H1 (cell line): ENCODE data around the gene UPB1. TPM values are rescaled to one million over a fixed set of nuclear protein-coding genes. Genes with fewer than 3 reads are reported as not detected.

Experiments
- CTCF ChIA-PET: fragments of 300-600 bp; sonication (Branson Sonifier 250); formaldehyde crosslinking; loops from one replicate; lab custom pipeline; 2021; ENCODE audit not compliant: partially characterized antibody; lab: Charles Lee
- POLR2A ChIA-PET: fragments of 300-600 bp; sonication (Branson Sonifier 250); formaldehyde crosslinking; loops from one replicate; lab custom pipeline; 2021; ENCODE audit warnings: inconsistent platforms; ENCODE audit not compliant: partially characterized antibody; lab: Charles Lee
- DNase-seq, 2 experiments: peaks; one replicate each; pipeline versions ENCODE4 v3.0.0 to v3.0.0-alpha.2; 2010 to 2022; ENCODE audit warnings: low spot score in 2 of 2, low read depth in 1 of 2, mixed read lengths in 1 of 2
- FAIRE-seq: peaks from 2 replicates; lab custom pipeline; 2011; peaks lifted over from hg19 to GRCh38; lab: Jason Lieb, UNC
- H2AFZ ChIP-seq: 2 replicates; pipeline ENCODE4 v1.8.1; 2012; ENCODE audit warnings: low read length, inconsistent platforms
- H2AK5ac ChIP-seq: 2 replicates; pipeline ENCODE4 v1.6.1; 2013; ENCODE audit warnings: low read depth, low read length
- H2BK120ac ChIP-seq: replicated peaks from 2 replicates; pipeline ENCODE3; 2013; ENCODE audit warnings: low read depth, low read length, inconsistent platforms
- H2BK12ac ChIP-seq: 2 replicates; pipeline ENCODE4 v1.6.1; 2013; ENCODE audit warnings: low read depth, low read length
- H2BK15ac ChIP-seq: 2 replicates; pipeline ENCODE4 v1.6.1; 2013; ENCODE audit warnings: low read length
- H2BK20ac ChIP-seq: 2 replicates; pipeline ENCODE4 v1.6.1; 2013; ENCODE audit warnings: low read length
- H2BK5ac ChIP-seq: 2 replicates; pipeline ENCODE4 v1.6.1; 2013; ENCODE audit warnings: low read depth, low read length
- H3K14ac ChIP-seq: 2 replicates; pipeline ENCODE4 v1.6.1; 2013; ENCODE audit warnings: inconsistent platforms; ENCODE audit not compliant: insufficient read length
- H3K18ac ChIP-seq: 2 replicates; pipeline ENCODE4 v1.6.1; 2013; ENCODE audit warnings: low read length; ENCODE audit errors: extremely low read depth
- H3K23ac ChIP-seq: 2 replicates; pipeline ENCODE4 v1.6.1; 2013; ENCODE audit warnings: inconsistent platforms; ENCODE audit not compliant: insufficient read length
- H3K23me2 ChIP-seq: 2 replicates; pipeline ENCODE4 v1.6.1; 2013; ENCODE audit warnings: low read depth, low read length
- H3K27ac ChIP-seq: 2 replicates; pipeline ENCODE4 v1.6.1; 2011; ENCODE audit warnings: low read depth, low read length, inconsistent platforms
- H3K27me3 ChIP-seq, 4 experiments: replicated peaks in 1 of 4; 1 replicate in 1 of 4; 2 replicates in 3 of 4; pipeline versions ENCODE4 v1.6.1 to v1.8.1; 2011 to 2013; ENCODE audit warnings: low read length in 3 of 4, mild to moderate bottlenecking in 3 of 4, inconsistent platforms in 2 of 4, mixed read lengths in 2 of 4, moderate library complexity in 1 of 4; ENCODE audit not compliant: control insufficient read depth in 3 of 4, insufficient read depth in 3 of 4; ENCODE audit errors: extremely low read depth in 1 of 4
- H3K36me3 ChIP-seq, 4 experiments: 2 replicates each; pipeline versions ENCODE4 v1.6.1 to v1.8.1; 2011 to 2013; ENCODE audit warnings: mild to moderate bottlenecking in 4 of 4, low read length in 3 of 4, moderate library complexity in 2 of 4, control low read depth in 1 of 4, inconsistent platforms in 1 of 4; ENCODE audit not compliant: insufficient read depth in 4 of 4, control insufficient read depth in 2 of 4
- H3K4ac ChIP-seq: replicated peaks from 2 replicates; pipeline ENCODE3; 2013; ENCODE audit warnings: low read length, low read depth, mixed read lengths, inconsistent platforms; ENCODE audit not compliant: insufficient read length
- H3K4me1 ChIP-seq, 4 experiments: replicated peaks in 1 of 4; 1 replicate in 1 of 4; 2 replicates in 3 of 4; pipeline versions ENCODE4 v1.6.1 to v1.8.1; 2011 to 2013; ENCODE audit warnings: low read length in 3 of 4, inconsistent platforms in 2 of 4, mixed read lengths in 1 of 4; ENCODE audit not compliant: insufficient read depth in 4 of 4, control insufficient read depth in 3 of 4
- H3K4me2 ChIP-seq, 2 experiments: 2 replicates each; pipeline versions ENCODE4 v1.6.1 to v1.8.1; 2011 to 2013; ENCODE audit warnings: low read depth in 2 of 2, low read length in 2 of 2, control low read depth in 1 of 2, inconsistent platforms in 1 of 2, mild to moderate bottlenecking in 1 of 2; ENCODE audit not compliant: insufficient read depth in 1 of 2
- H3K4me3 ChIP-seq, 4 experiments: fragments of 200-600, 300-600 bp in 1 of 4; sonication (generic), shearing (Covaris generic), sonication (Bioruptor Twin) in 1 of 4; 2 replicates each; pipeline versions ENCODE4 v1.5.1 to v1.8.1; 2011 to 2016; ENCODE audit warnings: low read length in 4 of 4, low read depth in 3 of 4, control low read depth in 2 of 4, inconsistent platforms in 2 of 4, mild to moderate bottlenecking in 2 of 4, mixed read lengths in 1 of 4, moderate library complexity in 1 of 4; ENCODE audit not compliant: insufficient read depth in 2 of 4; ENCODE audit errors: extremely low read depth in 1 of 4
- H3K56ac ChIP-seq: replicated peaks from 2 replicates; pipeline ENCODE3; 2013; ENCODE audit warnings: low read depth, mild to moderate bottlenecking, mixed read lengths, low read length, inconsistent platforms; ENCODE audit not compliant: insufficient read length
- H3K79me1 ChIP-seq: 2 replicates; pipeline ENCODE4 v1.6.1; 2013; ENCODE audit warnings: low read depth, low read length, control low read depth
- H3K79me2 ChIP-seq, 2 experiments: 2 replicates each; pipeline versions ENCODE4 v1.6.1 to v1.8.1; 2012 to 2013; ENCODE audit warnings: low read length in 2 of 2, mild to moderate bottlenecking in 2 of 2, inconsistent platforms in 1 of 2; ENCODE audit not compliant: insufficient read depth in 2 of 2, control insufficient read depth in 1 of 2
- H3K9ac ChIP-seq, 4 experiments: replicated peaks in 1 of 4; 1 replicate in 1 of 4; 2 replicates in 3 of 4; pipeline versions ENCODE4 v1.6.1 to v1.8.1; 2011 to 2013; ENCODE audit warnings: low read depth in 3 of 4, low read length in 3 of 4, control low read depth in 2 of 4, mild to moderate bottlenecking in 2 of 4, moderate library complexity in 2 of 4, inconsistent platforms in 1 of 4; ENCODE audit errors: extremely low read depth in 1 of 4
- H3K9me3 ChIP-seq, 2 experiments: 2 replicates each; pipeline versions ENCODE4 v1.6.1 to v1.8.1; 2012 to 2013; ENCODE audit warnings: mild to moderate bottlenecking in 2 of 2, moderate library complexity in 2 of 2, control low read depth in 1 of 2, inconsistent platforms in 1 of 2, low read depth in 1 of 2, low read length in 1 of 2, mixed read lengths in 1 of 2; ENCODE audit not compliant: insufficient read depth in 2 of 2
- H4K20me1 ChIP-seq, 2 experiments: replicated peaks in 1 of 2; 2 replicates each; pipeline versions ENCODE3 to v1.8.1; 2011 to 2013; ENCODE audit warnings: inconsistent platforms in 2 of 2, low read length in 2 of 2, mild to moderate bottlenecking in 1 of 2; ENCODE audit not compliant: insufficient read depth in 2 of 2, control insufficient read depth in 1 of 2
- H4K5ac ChIP-seq: 2 replicates; pipeline ENCODE4 v1.6.1; 2013; ENCODE audit warnings: low read length, low read depth, mixed read lengths, inconsistent platforms; ENCODE audit not compliant: insufficient read length
- H4K8ac ChIP-seq: 2 replicates; pipeline ENCODE4 v1.8.0; 2013; ENCODE audit warnings: mild to moderate bottlenecking, moderate library complexity, low read length, inconsistent platforms; ENCODE audit not compliant: insufficient read depth; ENCODE audit errors: extremely low read depth
- H4K91ac ChIP-seq: replicated peaks from 2 replicates; pipeline ENCODE3; 2013; ENCODE audit warnings: low read length, mixed read lengths, inconsistent platforms; ENCODE audit not compliant: insufficient read length
- BRCA1 ChIP-seq: IDR thresholded peaks from 2 replicates; pipeline ENCODE4 v1.6.1; 2012; ENCODE audit warnings: low read depth, low read length, improper control_type of control experiment
- CTCF ChIP-seq, 3 experiments: IDR thresholded peaks; 1 replicate in 2 of 3; 2 replicates in 1 of 3; pipeline versions ENCODE4 v1.5.1 to v1.6.1; 2011; ENCODE audit warnings: low read length in 3 of 3, mild to moderate bottlenecking in 3 of 3, inconsistent platforms in 2 of 3, low read depth in 1 of 3, moderate library complexity in 1 of 3; ENCODE audit not compliant: insufficient read depth in 1 of 3; ENCODE audit errors: control extremely low read depth in 1 of 3
- JUN ChIP-seq: IDR thresholded peaks from 2 replicates; pipeline ENCODE4 v1.6.1; 2011; ENCODE audit warnings: low read depth, mild to moderate bottlenecking, improper control_type of control experiment, low read length
- KDM1A ChIP-seq: fragments of 200-600, 300-600 bp; sonication (generic); IDR thresholded peaks from 2 replicates; pipeline ENCODE4 v1.7.1; 2016; ENCODE audit warnings: mild to moderate bottlenecking, low read length, borderline replicate concordance
- KDM4A ChIP-seq: IDR thresholded peaks from one replicate; pipeline ENCODE4 v1.7.1; 2012; ENCODE audit warnings: low read depth, mild to moderate bottlenecking, moderate library complexity, low read length, inconsistent platforms; ENCODE audit not compliant: severe bottlenecking
- RAD21 ChIP-seq, 2 experiments: IDR thresholded peaks in 1 of 2; conservative IDR thresholded peaks in 1 of 2; 2 replicates each; pipeline ENCODE4 v1.6.1; 2011; ENCODE audit warnings: low read depth in 2 of 2, low read length in 2 of 2, improper control_type of control experiment in 1 of 2, inconsistent platforms in 1 of 2, mild to moderate bottlenecking in 1 of 2, moderate library complexity in 1 of 2
- SP2 ChIP-seq: IDR thresholded peaks from 2 replicates; pipeline ENCODE4 v1.6.1; 2012; ENCODE audit warnings: mild to moderate bottlenecking, low read length, inconsistent platforms
- TAF1 ChIP-seq: IDR thresholded peaks from 2 replicates; pipeline ENCODE4 v1.6.1; 2011; ENCODE audit warnings: mild to moderate bottlenecking, low read depth, low read length
- TCF12 ChIP-seq: IDR thresholded peaks from 2 replicates; pipeline ENCODE4 v1.6.1; 2011; ENCODE audit warnings: low read depth, mild to moderate bottlenecking, low read length
- TEAD4 ChIP-seq: IDR thresholded peaks from 2 replicates; pipeline ENCODE4 v1.6.1; 2012; ENCODE audit warnings: low read depth, low read length, inconsistent platforms, mixed read lengths
- USF2 ChIP-seq: IDR thresholded peaks from 2 replicates; pipeline ENCODE4 v1.6.1; 2011; ENCODE audit warnings: low read length, improper control_type of control experiment
- WGBS, 2 experiments: shearing (Covaris generic) in 1 of 2; methylation state at CpG; one replicate each; pipeline versions ENCODE4 v1.1.6 to v1.1.7; 2013 to 2015; ENCODE audit warnings: low lambda C conversion rate in 2 of 2, mixed read lengths in 2 of 2, inconsistent platforms in 1 of 2, low coverage in 1 of 2, missing lambda C conversion rate in 1 of 2; ENCODE audit not compliant: insufficient replicate concordance in 2 of 2, insufficient coverage in 1 of 2, insufficient read length in 1 of 2; ENCODE audit errors: extremely low coverage in 1 of 2, missing lambda C conversion rate in 1 of 2; 5-methylcytosine and 5-hydroxymethylcytosine counted together
- polyA plus RNA-seq, 7 experiments: library from polyadenylated mRNA; depleted of rRNA in 3 of 7; stranded (reverse) in 5 of 7; unstranded in 2 of 7; fragments of >200 nt in 5 of 7; fragments of 200-250 nt in 2 of 7; gene quantifications; 1 replicate in 5 of 7; 2 replicates in 1 of 7; 4 replicates in 1 of 7; pipeline versions ENCODE4 v1.2.1 to v1.2.3, GENCODE V29; 2011 to 2013; ENCODE audit warnings: missing spikeins in 2 of 7, mixed read lengths in 2 of 7
- total RNA-seq: library from RNA; stranded (reverse); fragmentation: NEBNext Ultra II Directional; extraction: Animal tissue kit (Norgen Biotek cat#: 25700); gene quantifications from 2 replicates; pipeline ENCODE4 v1.2.1, GENCODE V29; 2021

UPB1 gene
- total and polyA plus RNA-seq, 2 of the 8 experiments (the other 6 are each of a cell fraction or from before 2014, with no cell fraction given) = 0.09 TPM; not detected in 1

DNA sequence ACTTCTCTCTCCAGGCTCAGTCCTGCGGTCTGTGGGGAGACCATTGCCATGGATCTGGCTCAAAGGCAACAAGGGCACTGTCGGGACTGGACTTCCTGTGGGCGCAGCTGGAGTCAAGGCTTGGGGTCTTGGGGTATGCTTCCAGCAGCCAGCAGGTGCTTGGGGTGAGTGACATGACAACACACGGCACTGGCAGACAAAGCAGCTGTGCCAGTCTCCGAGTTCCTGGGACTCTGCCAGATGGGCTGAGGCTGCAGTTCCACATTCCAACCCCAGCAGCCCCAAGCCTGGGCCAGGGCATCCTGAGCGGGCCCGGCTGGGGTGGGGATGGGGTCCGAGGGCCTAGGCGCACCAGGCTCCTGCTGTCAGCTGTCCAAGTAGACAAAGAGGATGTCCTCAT is 47.5 kb downstream of the UPB1 start:
- Histone ChIP-seq H3K79me1 (no peaks in the 10 kb centered on the region), H2BK120ac (no peak overlapping the region), H2AK5ac (no peak overlapping the region), H4K8ac (no peak overlapping the region), H2BK15ac (no peak overlapping the region), H3K9me3 (no peaks in the 10 kb centered on the region), H3K79me2 (no peaks in the 10 kb centered on the region), H3K18ac (no peak overlapping the region), H2AFZ (no peak overlapping the region), H3K27me3 (no peaks in the 10 kb centered on the region), H3K4ac (no peak overlapping the region), H3K14ac (no peak overlapping the region), H4K5ac (no peak overlapping the region), H3K36me3 (peaks cover 22 to 51% (median 36%) of the 10 kb centered on the region in 4 experiments), H2BK12ac (no peak overlapping the region), H3K4me2 (no peak overlapping the region), H3K27ac (no peak overlapping the region), H3K56ac (no peak overlapping the region), H2BK5ac (no peak overlapping the region; the same call in 1 of the 2 replicates), H4K91ac (no peak overlapping the region), H3K9ac (no peak overlapping the region), H3K23ac (no peak overlapping the region), H2BK20ac (no peak overlapping the region), H3K4me3 (no peak overlapping the region), H4K20me1 (peaks cover 0 to 12% of the 10 kb centered on the region in 2 experiments), H3K4me1 (no peaks in the 10 kb centered on the region), H3K23me2 (no peaks in the 10 kb centered on the region)
- no peak for DNase-seq
- FAIRE-seq = no peak
- ChIA-PET CTCF (no interaction called here), POLR2A (interaction anchor here (0.9 to 1.9 kb wide), 2 partner anchors 10 to 13 kb away, joined by 6 to 8 read pairs; partner anchors contain the start of gene SNRPD3)
- 96% methylated on average over 8 of the region's 9 CpGs; no CpG with 5 or more reads in 1 of the 2 experiments for WGBS, 2 experiments
- TF ChIP-seq TAF1 = no peak
- TF ChIP-seq CTCF (IDR thresholded peaks at IDR 0.05; ENCODE audit: control extremely low read depth in 1 of 3, insufficient read depth in 1 of 3, low read depth in 1 of 3, low read length in 3 of 3) = no peak
- no peak for TF ChIP-seq KDM1A
- TF ChIP-seq RAD21 (IDR thresholded peaks at IDR 0.05 in 1 of 2, conservative IDR thresholded peaks at IDR 0.05 in 1 of 2; ENCODE audit: low read depth in 2 of 2, low read length in 2 of 2) = no peak
- no peak for TF ChIP-seq TCF12
- TF ChIP-seq TEAD4 = no peak
- TF ChIP-seq BRCA1 = no peak
- no peak for TF ChIP-seq SP2
- TF ChIP-seq KDM4A = no peak
- no peak for TF ChIP-seq USF2
- TF ChIP-seq JUN = no peak
